Thyroid gland (tissue), 4 donors: ENCODE results near the gene FOXP1. TPM values are rescaled to one million over a fixed set of nuclear protein-coding genes. Genes with fewer than 3 reads are reported as not detected.

Experiments
- DNase-seq, 2 donors: peaks; one replicate each; pipeline ENCODE4 v3.0.0-alpha.2; 2019
- H3K27ac ChIP-seq, 3 donors: fragments of 200-600 bp; sonication (generic); 1 replicate in 2 of 3; 2 replicates in 1 of 3; pipeline ENCODE4 v1.5.1; 2016 to 2019; ENCODE audit warnings: mild to moderate bottlenecking in 1 of 3, moderate library complexity in 1 of 3
- H3K27me3 ChIP-seq: fragments of 200-600 bp; sonication (generic); one replicate; pipeline ENCODE4 v1.5.1; 2019
- H3K36me3 ChIP-seq, 2 donors: fragments of 200-600 bp; sonication (generic); one replicate each; pipeline ENCODE4 v1.5.1; 2016 to 2019
- H3K4me1 ChIP-seq, 2 donors: fragments of 200-600 bp; sonication (generic); one replicate each; pipeline ENCODE4 v1.5.1; 2017 to 2019
- H3K4me3 ChIP-seq, 3 donors: fragments of 200-600 bp; sonication (generic); replicated peaks in 1 of 3; 1 replicate in 2 of 3; 2 replicates in 1 of 3; pipeline ENCODE4 v1.5.1; 2016; ENCODE audit warnings: mild to moderate bottlenecking in 1 of 3
- H3K9me3 ChIP-seq: fragments of 200-600 bp; sonication (generic); one replicate; pipeline ENCODE4 v1.5.1; 2017
- POLR2A ChIP-seq, 2 donors: fragments of 450-650 bp; IDR thresholded peaks; one replicate each; pipeline ENCODE4 v1.6.1; 2017; ENCODE audit warnings: antibody characterized with exemption in 2 of 2, mild to moderate bottlenecking in 2 of 2, moderate library complexity in 1 of 2
- WGBS, 2 donors: methylation state at CpG; one replicate each; pipeline ENCODE4 v1.1.5; 2017; 5-methylcytosine and 5-hydroxymethylcytosine counted together
- intact Hi-C: fragments of 100-400 bp; cut with DNase I; formaldehyde crosslinking; loops from one replicate; pipeline ENCODE4 v1.15.1; 2023
- total RNA-seq, 4 donors: library from RNA; depleted of rRNA; stranded (reverse); fragments of >200 nt; gene quantifications; one replicate each; pipeline ENCODE4 v1.2.3, GENCODE V29; 2016
- TF ChIP-seq, protein P1 (sequence below), 6 experiments: fragments of 200-600 bp in 3 of 6; fragments of 450-650 bp in 3 of 6; sonication (generic) in 3 of 6; IDR thresholded peaks; one replicate each; pipeline ENCODE4 v1.5.1; 2016 to 2019; ENCODE audit warnings: antibody characterized with exemption in 6 of 6, mild to moderate bottlenecking in 2 of 6, inconsistent platforms in 1 of 6, moderate library complexity in 1 of 6

The FOXP1 gene
- total RNA-seq, 4 donors from 2014 or later, result 111 to 187 (median 141) TPM

DNA sequence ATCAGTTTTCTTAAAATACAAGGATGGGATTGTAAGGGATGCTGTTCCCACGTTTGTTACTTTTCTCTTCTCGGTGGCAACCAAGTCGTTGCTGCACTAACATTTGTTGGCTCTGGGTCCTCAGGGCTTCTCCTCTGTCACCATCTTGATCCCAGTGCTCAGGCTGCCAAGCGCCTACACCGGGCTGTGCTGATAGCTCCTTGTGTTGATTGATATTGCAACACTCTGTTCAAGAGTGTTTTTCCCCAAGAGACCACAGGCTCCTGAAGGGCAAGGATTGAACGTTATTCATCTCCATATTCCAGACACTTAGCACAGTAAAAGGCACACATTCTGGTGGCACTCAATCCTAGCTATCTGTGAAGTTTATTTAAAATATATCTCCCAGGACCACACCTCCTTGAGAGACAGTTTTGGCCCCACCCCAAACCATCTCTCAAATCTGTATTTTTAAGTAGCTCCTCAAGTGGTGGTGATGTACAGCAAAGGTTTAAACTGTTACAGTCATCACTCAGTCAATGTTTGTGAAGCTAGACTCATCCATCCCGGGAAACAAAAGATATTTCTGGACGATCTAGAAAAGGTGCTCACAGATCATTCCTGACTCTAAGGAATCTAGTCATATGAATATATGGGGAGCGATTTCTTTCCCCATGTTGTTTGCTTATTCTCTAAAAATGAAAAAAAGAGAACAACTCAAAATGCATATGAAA lies 38.5 kb upstream of the FOXP1 start:
- no peaks in the 10 kb centered on the region for H3K27me3 ChIP-seq
- DNase-seq, result no peak

DNA sequence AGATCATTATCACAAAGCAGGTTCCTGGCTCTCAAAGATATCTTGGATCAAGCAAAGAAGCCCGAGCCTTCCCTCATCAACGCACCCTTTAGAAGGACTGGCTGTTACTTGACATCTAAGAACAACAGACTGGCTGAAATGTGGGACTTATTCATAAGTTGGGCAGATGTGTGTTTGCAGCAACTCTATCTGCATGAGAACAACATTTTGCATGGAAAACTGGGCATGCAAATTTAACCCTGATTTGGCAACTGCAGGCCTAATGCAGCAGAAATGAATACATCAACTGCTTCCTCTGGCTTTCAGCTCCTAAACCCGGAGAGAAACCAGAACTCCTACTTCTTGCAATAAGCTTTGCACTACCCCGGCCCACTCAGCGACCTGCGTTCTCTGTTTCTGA lies 35.0 kb upstream of the FOXP1 start:
- Histone ChIP-seq H3K27ac (no peak overlapping the region), H3K9me3 (no peaks in the 10 kb centered on the region), H3K36me3 (no peaks in the 10 kb centered on the region), H3K27me3 (no peaks in the 10 kb centered on the region), H3K4me3 (no peak overlapping the region), H3K4me1 (no peaks in the 10 kb centered on the region)
- DNase-seq, result no peak
- intact Hi-C loops, result no loop called here
- WGBS, 2 donors, result 87 to 89% methylated on average over 6 of the region's 6 CpGs
- TF ChIP-seq POLR2A (IDR thresholded peaks at IDR 0.05), result no peak
- TF ChIP-seq, protein P1, sequence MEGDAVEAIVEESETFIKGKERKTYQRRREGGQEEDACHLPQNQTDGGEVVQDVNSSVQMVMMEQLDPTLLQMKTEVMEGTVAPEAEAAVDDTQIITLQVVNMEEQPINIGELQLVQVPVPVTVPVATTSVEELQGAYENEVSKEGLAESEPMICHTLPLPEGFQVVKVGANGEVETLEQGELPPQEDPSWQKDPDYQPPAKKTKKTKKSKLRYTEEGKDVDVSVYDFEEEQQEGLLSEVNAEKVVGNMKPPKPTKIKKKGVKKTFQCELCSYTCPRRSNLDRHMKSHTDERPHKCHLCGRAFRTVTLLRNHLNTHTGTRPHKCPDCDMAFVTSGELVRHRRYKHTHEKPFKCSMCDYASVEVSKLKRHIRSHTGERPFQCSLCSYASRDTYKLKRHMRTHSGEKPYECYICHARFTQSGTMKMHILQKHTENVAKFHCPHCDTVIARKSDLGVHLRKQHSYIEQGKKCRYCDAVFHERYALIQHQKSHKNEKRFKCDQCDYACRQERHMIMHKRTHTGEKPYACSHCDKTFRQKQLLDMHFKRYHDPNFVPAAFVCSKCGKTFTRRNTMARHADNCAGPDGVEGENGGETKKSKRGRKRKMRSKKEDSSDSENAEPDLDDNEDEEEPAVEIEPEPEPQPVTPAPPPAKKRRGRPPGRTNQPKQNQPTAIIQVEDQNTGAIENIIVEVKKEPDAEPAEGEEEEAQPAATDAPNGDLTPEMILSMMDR (IDR thresholded peaks at IDR 0.05), result no peak

More for the DNA sequence above, 38.5 kb upstream of the FOXP1 start:
- Histone ChIP-seq H3K4me1 (no peaks in the 10 kb centered on the region), H3K4me3 (no peak overlapping the region), H3K9me3 (no peaks in the 10 kb centered on the region), H3K36me3 (no peaks in the 10 kb centered on the region), H3K27ac (no peak overlapping the region)
- TF ChIP-seq, protein P1 (IDR thresholded peaks at IDR 0.05), result no peak
- TF ChIP-seq POLR2A (IDR thresholded peaks at IDR 0.05), result no peak
- WGBS, 2 donors, result 70 to 80% methylated on average over 9 of the region's 9 CpGs
- intact Hi-C loops, result no loop called here

DNA sequence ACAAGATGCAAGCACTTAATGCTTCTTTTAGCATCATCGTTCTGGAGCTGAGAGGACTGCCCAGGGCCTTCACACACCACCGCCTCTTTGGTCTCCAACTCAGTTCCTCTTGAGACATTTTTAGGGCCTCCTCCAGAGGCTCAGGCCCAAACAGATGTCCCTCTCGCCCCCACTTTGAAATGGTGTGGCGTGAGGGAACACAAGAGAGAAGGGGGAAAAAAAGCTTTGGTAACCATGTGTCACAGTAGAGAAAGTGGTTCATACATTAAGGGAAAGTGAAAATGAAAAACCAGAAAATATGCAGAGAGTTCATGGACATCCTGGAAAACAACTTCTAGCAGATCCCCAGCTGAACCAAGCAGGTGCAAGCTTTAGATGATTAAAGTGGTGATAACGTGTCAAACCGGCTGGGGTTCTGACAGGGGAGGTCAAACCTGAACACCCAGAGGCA lies 33.1 kb upstream of the FOXP1 start:
- no peak overlapping the region for H3K4me3 ChIP-seq
- TF ChIP-seq, protein P1 (IDR thresholded peaks at IDR 0.05), result no peak
- TF ChIP-seq POLR2A (IDR thresholded peaks at IDR 0.05), result no peak
- intact Hi-C loops, result no loop called here
- DNase-seq, result no peak
- H3K27ac ChIP-seq, result no peak overlapping the region
- no peaks in the 10 kb centered on the region for H3K36me3 ChIP-seq
- H3K27me3 ChIP-seq, result no peaks in the 10 kb centered on the region
- H3K4me1 ChIP-seq, result no peaks in the 10 kb centered on the region
- 89% methylated on average over 6 of the region's 6 CpGs for WGBS, 2 donors
- no peaks in the 10 kb centered on the region for H3K9me3 ChIP-seq

DNA sequence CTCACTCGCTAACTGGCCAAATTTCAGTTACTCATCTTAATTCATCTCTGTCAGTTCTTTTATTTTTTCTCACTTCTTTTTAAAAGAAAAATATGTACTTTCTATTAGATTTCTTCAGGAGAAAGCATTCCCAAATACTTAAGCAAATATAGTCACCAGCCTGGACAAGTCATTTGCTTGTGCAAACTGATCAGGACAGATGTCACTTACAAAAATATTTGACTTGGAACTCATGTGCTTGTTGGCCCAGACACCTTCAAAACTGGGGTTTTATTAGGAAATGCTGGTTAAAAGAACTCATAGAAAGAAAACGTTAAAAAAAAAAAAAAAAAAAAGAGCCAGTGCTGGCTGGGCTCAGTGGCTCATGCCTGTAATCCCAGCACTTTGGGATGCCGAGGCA lies 31.3 kb upstream of the FOXP1 start:
- intact Hi-C loops, result no loop called here
- TF ChIP-seq POLR2A (IDR thresholded peaks at IDR 0.05), result no peak
- TF ChIP-seq, protein P1 (IDR thresholded peaks at IDR 0.05), result no peak
- Histone ChIP-seq H3K4me1 (no peaks in the 10 kb centered on the region), H3K27me3 (no peaks in the 10 kb centered on the region), H3K27ac (no peak overlapping the region), H3K9me3 (no peaks in the 10 kb centered on the region), H3K36me3 (no peaks in the 10 kb centered on the region), H3K4me3 (no peak overlapping the region)
- DNase-seq, result no peak
- WGBS, 2 donors, result 89 to 90% methylated on average over 3 of the region's 3 CpGs

DNA sequence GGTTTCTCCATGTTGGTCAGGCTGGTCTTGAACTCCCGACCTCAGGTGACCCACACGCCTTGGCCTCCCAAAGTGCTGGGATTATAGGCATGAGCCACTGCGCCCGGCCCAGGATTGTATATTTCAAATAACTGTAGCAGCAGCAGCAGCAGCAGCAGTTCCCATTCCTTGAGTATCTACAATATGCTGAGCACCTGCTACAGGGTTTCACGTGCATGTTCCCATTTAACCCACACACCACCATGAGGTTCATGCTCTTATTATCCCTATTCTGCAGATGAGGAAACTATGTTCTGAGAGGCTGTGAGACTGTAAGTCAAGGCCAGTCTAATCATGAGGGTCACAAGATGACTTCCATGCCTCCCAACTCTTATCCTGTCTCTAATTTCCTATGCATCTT lies 30.9 kb upstream of the FOXP1 start:
- TF ChIP-seq, protein P1 (IDR thresholded peaks at IDR 0.05), result no peak
- TF ChIP-seq POLR2A (IDR thresholded peaks at IDR 0.05), result no peak
- no peaks in the 10 kb centered on the region for H3K9me3 ChIP-seq
- no peak overlapping the region for H3K4me3 ChIP-seq
- no peaks in the 10 kb centered on the region for H3K4me1 ChIP-seq
- intact Hi-C loops, result no loop called here
- no peaks in the 10 kb centered on the region for H3K27me3 ChIP-seq
- H3K27ac ChIP-seq, result no peak overlapping the region
- H3K36me3 ChIP-seq, result no peaks in the 10 kb centered on the region
- DNase-seq, result no peak
- WGBS, 2 donors, result 95 to 96% methylated on average over 5 of the region's 5 CpGs
